Hepatocyte (in vitro differentiated cells): ENCODE results near the gene KAT5.

Source experiments
- CTCF ChIP-seq: fragments of 200-600 bp; sonication (generic); IDR thresholded peaks from 2 replicates; pipeline ENCODE4 v1.5.1; 2016; ENCODE audit warnings: antibody characterized with exemption, mild to moderate bottlenecking; ENCODE audit not compliant: poor library complexity
- EZH2 ChIP-seq: fragments of 200-600 bp; sonication (generic); IDR thresholded peaks from 2 replicates; pipeline ENCODE4 v1.6.1; 2016; ENCODE audit warnings: antibody characterized with exemption, mild to moderate bottlenecking, borderline replicate concordance

- TF ChIP-seq CTCF (no peak), EZH2 (no peak)
Observed at GRCh38 chr11:65717906-65718305, 5.9 kb downstream of the KAT5 start.
